GM12891 (cell line): ENCODE measurements around the gene DMAP1.

ENCODE experiments used
- DNase-seq: peaks from one replicate; pipeline ENCODE4 v3.0.0; 2011; ENCODE audit warnings: low spot score; ENCODE audit not compliant: insufficient read length
- FAIRE-seq: peaks from 2 replicates; lab custom pipeline; 2011; peaks lifted over from hg19 to GRCh38; lab: Jason Lieb, UNC
- PAX5 ChIP-seq: IDR thresholded peaks from 2 replicates; pipeline ENCODE4 v1.6.1; 2011; ENCODE audit warnings: low read length, moderate library complexity, mild to moderate bottlenecking; ENCODE audit not compliant: insufficient read depth, severe bottlenecking
- POLR2A ChIP-seq: IDR thresholded peaks from 2 replicates; pipeline ENCODE4 v1.6.1; 2011; ENCODE audit warnings: low read depth, low read length, control low read depth
- POLR2AphosphoS5 ChIP-seq: IDR thresholded peaks from 2 replicates; pipeline ENCODE4 v1.6.1; 2011; ENCODE audit warnings: low read depth, low read length, control low read depth
- POU2F2 ChIP-seq: IDR thresholded peaks from 2 replicates; pipeline ENCODE4 v1.6.1; 2011; ENCODE audit warnings: low read depth, mild to moderate bottlenecking, control low read depth, low read length, moderate library complexity
- SPI1 ChIP-seq: IDR thresholded peaks from 2 replicates; pipeline ENCODE4 v1.6.1; 2011; ENCODE audit warnings: low read depth, low read length, control low read depth
- TAF1 ChIP-seq: IDR thresholded peaks from 2 replicates; pipeline ENCODE4 v1.6.1; 2011; ENCODE audit warnings: low read depth, low read length, control low read depth

DMAP1 gene

GRCh38 chr1:44237721-44238457 lies 24.6 kb downstream of the DMAP1 start:
- TF ChIP-seq POLR2A (no peak), POU2F2 (no peak), PAX5 (no peak), SPI1 (no peak), POLR2AphosphoS5 (no peak), TAF1 (no peak)
- DNase-seq (peak; percentile 92), FAIRE-seq (peak; percentile 82)

- TF ChIP-seq POU2F2 = no peak
- no peak for TF ChIP-seq PAX5
- TF ChIP-seq TAF1 = no peak
- no peak for FAIRE-seq
These were observed 25.4 kb downstream of the DMAP1 start for GRCh38 chr1:44238660-44239059.

GRCh38 chr1:44239331-44239960 lies 26.2 kb downstream of the DMAP1 start:
- DNase-seq (no peak), FAIRE-seq (no peak)
- TF ChIP-seq PAX5 (no peak), TAF1 (no peak), POLR2A (no peak), SPI1 (no peak), POU2F2 (no peak), POLR2AphosphoS5 (no peak)

More at GRCh38 chr1:44238660-44239059, 25.4 kb downstream of the DMAP1 start:
- no peak for DNase-seq

- no peak for DNase-seq
- TF ChIP-seq SPI1 = no peak
- no peak for TF ChIP-seq POLR2A
- no peak for TF ChIP-seq POLR2AphosphoS5
- TF ChIP-seq TAF1 = no peak
- TF ChIP-seq PAX5 = no peak
- TF ChIP-seq POU2F2 = no peak
- no peak for FAIRE-seq
These were observed 26.7 kb downstream of the DMAP1 start for GRCh38 chr1:44239961-44240371.

- FAIRE-seq (no peak), DNase-seq (no peak)
- TF ChIP-seq TAF1 (no peak), POLR2AphosphoS5 (no peak), SPI1 (no peak), POLR2A (no peak), POU2F2 (no peak), PAX5 (no peak)
These were observed 27.8 kb downstream of the DMAP1 start for GRCh38 chr1:44240802-44241671.

- DNase-seq (no peak), FAIRE-seq (no peak)
- TF ChIP-seq PAX5 (no peak), TAF1 (no peak), SPI1 (no peak), POLR2A (no peak), POLR2AphosphoS5 (no peak), POU2F2 (no peak)
These were observed 29.5 kb downstream of the DMAP1 start for GRCh38 chr1:44242746-44243145.

GRCh38 chr1:44243782-44244495 lies 30.7 kb downstream of the DMAP1 start:
- no peak for DNase-seq
- no peak for TF ChIP-seq POLR2A
- FAIRE-seq = no peak

GRCh38 chr1:44244986-44245385 lies 31.7 kb downstream of the DMAP1 start:
- TF ChIP-seq POU2F2 (no peak), SPI1 (no peak), PAX5 (no peak), POLR2AphosphoS5 (no peak), TAF1 (no peak), POLR2A (no peak)
- DNase-seq (no peak), FAIRE-seq (no peak)
